ENCODE results near the gene CDK6. TPM values are rescaled to one million over a fixed set of nuclear protein-coding genes. Genes with fewer than 3 reads are reported as not detected.

The CDK6 gene
- total RNA-seq, 3 donors from 2014 or later = 310 to 350 (median 347) TPM

DNA sequence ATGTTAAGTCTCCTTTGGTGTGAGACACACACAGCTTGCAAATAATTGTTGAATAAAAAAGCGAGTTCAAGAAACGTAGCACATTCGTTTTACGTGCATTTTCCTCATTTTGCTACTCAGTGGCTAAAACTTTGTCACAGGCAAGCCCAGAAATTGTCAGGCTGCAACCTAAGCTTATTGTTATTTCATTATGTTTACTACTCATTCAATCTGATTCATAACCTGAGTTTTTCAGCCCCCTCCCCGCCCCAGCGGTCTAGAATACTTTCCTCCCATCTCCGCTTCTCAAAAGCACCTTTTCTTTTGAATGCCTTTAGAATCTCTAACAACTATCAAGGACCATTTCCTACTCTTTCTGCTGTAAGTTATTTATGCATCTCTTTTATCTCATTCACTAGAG, 247.3 kb downstream of the CDK6 start:
- no peak for ATAC-seq
- Mint-ChIP-seq H3K9me3 (no peaks in the 10 kb centered on the region), H3K4me3 (peak overlapping the region; percentile 94), H3K4me1 (ENCODE audit: low read depth) (peaks cover 54% of the 10 kb centered on the region), H3K27me3 (ENCODE audit: low read depth) (peaks cover 2% of the 10 kb centered on the region), H3K36me3 (ENCODE audit: insufficient read depth) (peaks cover 22% of the 10 kb centered on the region)
- DNase-seq = no peak

DNA sequence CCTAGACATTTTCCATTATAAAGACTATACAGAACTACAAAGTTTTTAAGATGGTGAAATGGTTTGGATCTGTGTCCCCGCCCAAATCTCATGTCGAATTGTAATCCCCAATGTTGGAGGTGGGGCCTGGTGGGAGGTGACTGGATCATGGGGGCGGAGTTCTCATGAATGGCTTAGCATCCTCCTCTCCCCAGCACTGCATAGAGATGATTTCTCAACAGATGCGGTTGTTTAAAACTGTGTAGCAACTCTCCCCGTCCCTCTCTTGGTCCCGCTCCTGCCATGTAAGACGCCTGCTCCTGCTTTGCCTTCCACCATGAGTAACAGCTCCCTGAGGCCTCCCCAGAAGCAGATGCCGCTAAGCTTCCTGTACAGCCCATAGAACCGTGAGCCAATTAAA, 247.8 kb downstream of the CDK6 start:
- no peak for ATAC-seq
- peaks cover 55% of the 10 kb centered on the region for H3K4me1 Mint-ChIP-seq (ENCODE audit: low read depth)
- H3K27me3 Mint-ChIP-seq (ENCODE audit: low read depth) = peaks cover 2% of the 10 kb centered on the region
- peak overlapping the region; percentile 94 for H3K4me3 Mint-ChIP-seq
- H3K9me3 Mint-ChIP-seq = no peaks in the 10 kb centered on the region
- no peak for DNase-seq
- H3K36me3 Mint-ChIP-seq (ENCODE audit: insufficient read depth) = peaks cover 22% of the 10 kb centered on the region

- H3K9me3 Mint-ChIP-seq = no peaks in the 10 kb centered on the region
- H3K4me3 Mint-ChIP-seq = peak overlapping the region; percentile 7
- no peaks in the 10 kb centered on the region for H3K27me3 Mint-ChIP-seq (ENCODE audit: low read depth)
- H3K36me3 Mint-ChIP-seq (ENCODE audit: insufficient read depth) = peaks cover 26% of the 10 kb centered on the region
- no peak for DNase-seq
- H3K4me1 Mint-ChIP-seq (ENCODE audit: low read depth) = peaks cover 65% of the 10 kb centered on the region
- no peak for ATAC-seq
These were observed 249.5 kb downstream of the CDK6 start for GRCh38 chr7:92586841-92587240.

- no peaks in the 10 kb centered on the region for H3K27me3 Mint-ChIP-seq (ENCODE audit: low read depth)
- no peak for DNase-seq
- peaks cover 26% of the 10 kb centered on the region for H3K36me3 Mint-ChIP-seq (ENCODE audit: insufficient read depth)
- no peaks in the 10 kb centered on the region for H3K9me3 Mint-ChIP-seq
- peak overlapping the region; percentile 7 for H3K4me3 Mint-ChIP-seq
- H3K4me1 Mint-ChIP-seq (ENCODE audit: low read depth) = peaks cover 65% of the 10 kb centered on the region
- ATAC-seq = no peak
These were observed 250.0 kb downstream of the CDK6 start for GRCh38 chr7:92586403-92586802.

GRCh38 chr7:92584953-92585352, 251.4 kb downstream of the CDK6 start:
- DNase-seq (no peak), ATAC-seq (no peak)
- H3K4me1 Mint-ChIP-seq (ENCODE audit: low read depth) = peaks cover 60% of the 10 kb centered on the region
- no peaks in the 10 kb centered on the region for H3K27me3 Mint-ChIP-seq (ENCODE audit: low read depth)
- no peak overlapping the region for H3K4me3 Mint-ChIP-seq
- peaks cover 34% of the 10 kb centered on the region for H3K36me3 Mint-ChIP-seq (ENCODE audit: insufficient read depth)
- no peaks in the 10 kb centered on the region for H3K9me3 Mint-ChIP-seq

DNA sequence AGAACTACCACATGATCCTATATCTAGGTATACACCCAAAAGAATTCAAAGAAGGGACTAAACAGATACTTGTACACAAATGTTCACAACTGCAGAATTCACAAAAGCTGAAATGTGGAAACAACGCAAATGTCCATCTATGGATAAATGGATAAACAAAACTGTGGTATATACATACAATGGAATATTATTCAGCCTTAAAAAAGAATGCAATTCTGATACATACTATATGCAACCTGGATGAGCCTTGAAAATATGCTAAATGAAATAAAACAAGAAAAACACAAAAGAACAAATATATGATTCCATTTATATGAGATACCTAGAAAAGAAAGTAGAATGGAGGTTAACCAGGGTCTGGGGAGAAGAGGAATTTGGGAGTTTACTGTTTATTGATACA, 253.4 kb downstream of the CDK6 start:
- DNase-seq (no peak), ATAC-seq (no peak)
- H3K9me3 Mint-ChIP-seq = no peaks in the 10 kb centered on the region
- H3K4me3 Mint-ChIP-seq = no peak overlapping the region
- H3K36me3 Mint-ChIP-seq (ENCODE audit: insufficient read depth) = peaks cover 39% of the 10 kb centered on the region
- H3K4me1 Mint-ChIP-seq (ENCODE audit: low read depth) = peaks cover 43% of the 10 kb centered on the region
- H3K27me3 Mint-ChIP-seq (ENCODE audit: low read depth) = no peaks in the 10 kb centered on the region

GRCh38 chr7:92576296-92576695, 260.1 kb downstream of the CDK6 start:
- no peaks in the 10 kb centered on the region for H3K27me3 Mint-ChIP-seq (ENCODE audit: low read depth)
- H3K4me3 Mint-ChIP-seq = no peak overlapping the region
- ATAC-seq = no peak
- peaks cover 3% of the 10 kb centered on the region for H3K4me1 Mint-ChIP-seq (ENCODE audit: low read depth)
- no peak for DNase-seq
- H3K36me3 Mint-ChIP-seq (ENCODE audit: insufficient read depth) = peaks cover 42% of the 10 kb centered on the region
- H3K9me3 Mint-ChIP-seq = no peaks in the 10 kb centered on the region

DNA sequence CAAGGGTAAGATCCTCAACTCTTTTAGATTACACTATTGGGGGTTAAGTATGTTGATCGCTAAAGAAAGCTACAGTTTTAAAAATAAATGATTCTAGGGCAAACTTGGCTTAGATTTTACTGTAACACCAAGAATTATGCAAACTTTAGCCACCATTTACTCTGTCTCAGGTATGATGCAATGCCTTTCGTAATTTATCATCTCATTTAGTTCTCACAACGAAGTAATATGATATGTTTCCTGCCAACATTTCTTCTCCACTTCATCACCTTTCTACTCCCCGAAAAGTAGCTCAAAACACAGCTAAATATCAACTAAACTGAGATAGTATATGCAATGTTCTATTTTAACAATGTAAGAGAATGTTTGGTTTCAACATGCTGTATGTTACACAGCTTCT, 267.2 kb downstream of the CDK6 start:
- Mint-ChIP-seq H3K9me3 (no peaks in the 10 kb centered on the region), H3K27me3 (ENCODE audit: low read depth) (no peaks in the 10 kb centered on the region), H3K4me1 (ENCODE audit: low read depth) (peaks cover 1% of the 10 kb centered on the region), H3K36me3 (ENCODE audit: insufficient read depth) (peaks cover 39% of the 10 kb centered on the region), H3K4me3 (no peak overlapping the region)
- ATAC-seq (no peak), DNase-seq (no peak)

GRCh38 chr7:92567460-92567859, 268.9 kb downstream of the CDK6 start:
- Mint-ChIP-seq H3K4me3 (no peak overlapping the region), H3K36me3 (ENCODE audit: insufficient read depth) (peaks cover 46% of the 10 kb centered on the region), H3K9me3 (no peaks in the 10 kb centered on the region), H3K4me1 (ENCODE audit: low read depth) (no peaks in the 10 kb centered on the region), H3K27me3 (ENCODE audit: low read depth) (no peaks in the 10 kb centered on the region)
- ATAC-seq (no peak), DNase-seq (no peak)

DNA sequence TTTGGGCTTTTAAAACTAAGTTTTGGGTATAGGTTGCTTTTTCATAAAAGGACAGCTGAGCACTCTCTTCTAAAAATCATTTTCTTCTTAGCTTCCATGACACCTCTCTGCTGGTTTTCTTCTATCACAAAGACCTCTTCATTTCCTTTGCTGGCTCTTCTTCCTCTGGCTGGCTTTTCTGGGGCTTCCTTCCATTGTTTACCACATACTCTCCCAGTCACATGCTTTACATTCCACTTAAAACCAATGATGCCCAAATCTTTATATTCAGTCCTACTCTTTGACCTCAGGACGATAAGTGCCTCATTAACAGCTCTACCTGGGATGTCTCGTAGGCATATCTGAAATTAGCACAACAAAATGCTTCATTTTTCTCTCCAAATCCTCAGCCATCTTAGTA, 273.0 kb downstream of the CDK6 start:
- DNase-seq = no peak
- Mint-ChIP-seq H3K27me3 (ENCODE audit: low read depth) (no peaks in the 10 kb centered on the region), H3K36me3 (ENCODE audit: insufficient read depth) (peaks cover 30% of the 10 kb centered on the region), H3K4me3 (no peak overlapping the region), H3K9me3 (no peaks in the 10 kb centered on the region), H3K4me1 (ENCODE audit: low read depth) (no peaks in the 10 kb centered on the region)
- ATAC-seq = no peak

GRCh38 chr7:92560602-92561001, 275.8 kb downstream of the CDK6 start:
- peaks cover 23% of the 10 kb centered on the region for H3K36me3 Mint-ChIP-seq (ENCODE audit: insufficient read depth)
- ATAC-seq = no peak
- no peak overlapping the region for H3K4me3 Mint-ChIP-seq
- no peak for DNase-seq
- no peaks in the 10 kb centered on the region for H3K9me3 Mint-ChIP-seq
- no peaks in the 10 kb centered on the region for H3K4me1 Mint-ChIP-seq (ENCODE audit: low read depth)
- H3K27me3 Mint-ChIP-seq (ENCODE audit: low read depth) = no peaks in the 10 kb centered on the region

GRCh38 chr7:92557808-92558362, 278.5 kb downstream of the CDK6 start:
- peaks cover 5% of the 10 kb centered on the region for H3K36me3 Mint-ChIP-seq (ENCODE audit: insufficient read depth)
- no peaks in the 10 kb centered on the region for H3K4me1 Mint-ChIP-seq (ENCODE audit: low read depth)
- DNase-seq = no peak
- no peak overlapping the region for H3K4me3 Mint-ChIP-seq
- H3K9me3 Mint-ChIP-seq = no peaks in the 10 kb centered on the region
- no peaks in the 10 kb centered on the region for H3K27me3 Mint-ChIP-seq (ENCODE audit: low read depth)
- ATAC-seq = no peak

DNA sequence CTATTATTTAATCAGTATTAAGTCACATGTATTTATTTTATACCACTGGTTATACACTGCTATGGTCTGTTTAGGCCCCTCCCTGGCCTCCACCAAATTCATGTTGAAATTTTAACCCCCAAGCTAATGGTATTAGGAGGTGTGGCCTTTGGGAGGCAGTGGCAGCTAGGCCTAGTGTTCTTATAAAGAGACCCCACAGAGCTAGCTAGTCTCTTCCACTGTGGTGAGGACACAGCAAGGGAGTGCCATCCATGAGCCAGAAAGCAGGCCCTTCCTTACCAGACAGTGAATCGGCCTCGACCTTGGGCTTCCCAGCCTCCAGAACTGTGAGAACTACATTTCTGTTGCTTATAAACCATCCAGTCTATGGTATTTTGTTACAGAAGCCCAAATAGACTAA, 279.1 kb downstream of the CDK6 start:
- H3K9me3 Mint-ChIP-seq = no peaks in the 10 kb centered on the region
- DNase-seq (no peak), ATAC-seq (no peak)
- no peak overlapping the region for H3K4me3 Mint-ChIP-seq
- no peaks in the 10 kb centered on the region for H3K4me1 Mint-ChIP-seq (ENCODE audit: low read depth)
- no peaks in the 10 kb centered on the region for H3K27me3 Mint-ChIP-seq (ENCODE audit: low read depth)
- peaks cover 3% of the 10 kb centered on the region for H3K36me3 Mint-ChIP-seq (ENCODE audit: insufficient read depth)

Measured in activated T-cell treated with anti-CD3 and anti-CD28 coated beads, Interleukin-2, amount 50 U/mL, for 4 hours (primary cell).